ENCODE measurements around the gene OSTF1.

- TF ChIP-seq POLR2A (IDR thresholded peaks at IDR 0.05; ENCODE audit: low read length) (no peak), GATA1 (IDR thresholded peaks at IDR 0.05; ENCODE audit: low read depth, low read length) (no peak)
These were observed 24.5 kb downstream of the OSTF1 start for GRCh38 chr9:75112789-75113188.

Measured in erythroblast (primary cell).